ENCODE data around the gene SOCS4. TPM values are rescaled to one million over a fixed set of nuclear protein-coding genes. Genes with fewer than 3 reads are reported as not detected.
A peak's percentile ranks its signal among the peaks of the same experiment; 100 is the strongest.

The SOCS4 gene
- total RNA-seq, 1 donor from 2014 or later, result 23.7 TPM

DNA sequence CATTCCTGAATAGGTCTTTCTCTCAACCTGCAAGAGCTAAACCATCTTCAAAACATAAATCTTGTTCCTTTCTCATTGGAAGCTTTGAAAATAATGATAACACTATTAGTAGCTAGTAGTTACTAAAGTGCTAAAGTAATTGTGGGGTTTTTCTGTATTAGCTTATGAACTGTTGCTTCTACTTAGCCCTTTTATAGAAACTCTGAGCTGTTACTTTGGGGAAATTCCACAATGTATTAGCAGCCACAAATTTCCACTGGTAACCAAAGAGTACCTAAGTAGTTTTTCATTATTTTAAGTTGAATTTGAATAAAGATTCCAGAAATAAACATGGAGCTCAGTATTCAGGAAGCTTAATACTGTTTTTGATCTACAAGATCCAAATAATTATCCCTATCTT is 18.1 kb downstream of the SOCS4 start:
- no peaks in the 10 kb centered on the region for H3K27me3 Mint-ChIP-seq
- peaks cover 8% of the 10 kb centered on the region for H3K36me3 Mint-ChIP-seq (ENCODE audit: insufficient read depth)
- DNase-seq (ENCODE audit: low spot score, unreplicated experiment), result no peak
- no peak overlapping the region for H3K27ac Mint-ChIP-seq
- no peaks in the 10 kb centered on the region for H3K9me3 Mint-ChIP-seq (ENCODE audit: low read depth)
- no peaks in the 10 kb centered on the region for H3K4me1 Mint-ChIP-seq (ENCODE audit: low read depth)
- H3K4me3 Mint-ChIP-seq (ENCODE audit: low read depth), result no peak overlapping the region
- TF ChIP-seq CTCF (IDR thresholded peaks at IDR 0.05; ENCODE audit: unreplicated experiment), result no peak

- Mint-ChIP-seq H3K27ac (no peak overlapping the region), H3K36me3 (ENCODE audit: insufficient read depth) (peaks cover 8% of the 10 kb centered on the region), H3K4me3 (ENCODE audit: low read depth) (no peak overlapping the region), H3K27me3 (no peaks in the 10 kb centered on the region), H3K4me1 (ENCODE audit: low read depth) (peaks cover 6% of the 10 kb centered on the region), H3K9me3 (ENCODE audit: low read depth) (no peaks in the 10 kb centered on the region)
- no peak for DNase-seq (ENCODE audit: low spot score, unreplicated experiment)
- no peak for TF ChIP-seq CTCF (IDR thresholded peaks at IDR 0.05; ENCODE audit: unreplicated experiment)
Measured at GRCh38 chr14:55047301-55048053, 20.4 kb downstream of the SOCS4 start.

DNA sequence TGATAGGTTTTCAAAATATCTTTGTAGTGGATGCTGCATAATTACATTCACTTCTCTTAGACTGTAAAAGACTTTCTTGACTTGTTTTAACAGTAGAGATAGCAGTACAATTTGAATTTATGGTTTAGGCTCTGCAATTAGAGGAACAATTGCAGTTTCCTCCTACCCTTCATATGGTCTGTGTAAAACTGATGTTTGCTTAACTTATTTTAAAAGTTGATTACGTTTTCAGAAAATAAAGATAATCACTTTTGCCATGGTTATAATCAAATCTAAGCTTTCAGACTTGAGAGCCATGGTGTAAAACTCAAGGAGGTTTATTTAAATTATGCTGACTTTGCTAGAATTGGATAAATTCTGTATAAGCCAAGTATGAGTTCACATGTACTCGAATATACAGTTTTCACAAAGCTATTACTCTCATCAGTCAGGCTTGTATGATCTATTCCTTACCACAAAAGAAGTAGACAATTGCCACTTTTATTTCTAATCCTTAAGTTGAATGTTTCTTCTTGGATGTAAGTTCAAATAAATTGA is 21.9 kb downstream of the SOCS4 start:
- Mint-ChIP-seq H3K4me3 (ENCODE audit: low read depth) (no peak overlapping the region), H3K4me1 (ENCODE audit: low read depth) (peaks cover 20% of the 10 kb centered on the region), H3K36me3 (ENCODE audit: insufficient read depth) (peaks cover 8% of the 10 kb centered on the region), H3K27ac (no peak overlapping the region), H3K9me3 (ENCODE audit: low read depth) (no peaks in the 10 kb centered on the region), H3K27me3 (no peaks in the 10 kb centered on the region)
- no peak for DNase-seq (ENCODE audit: low spot score, unreplicated experiment)
- TF ChIP-seq CTCF (IDR thresholded peaks at IDR 0.05; ENCODE audit: unreplicated experiment), result no peak

DNA sequence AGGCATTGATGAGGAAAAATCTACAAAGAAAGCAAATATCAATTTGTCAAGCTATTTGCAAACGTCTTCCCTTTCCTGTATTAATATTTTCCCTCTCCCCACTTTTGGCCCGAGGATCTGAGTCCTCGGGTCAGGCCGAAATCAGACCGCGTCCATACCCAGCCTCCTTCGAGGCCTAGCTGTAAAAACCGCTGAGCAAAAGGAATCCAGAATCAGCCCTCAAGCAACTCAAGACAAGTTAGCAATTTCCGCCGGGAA is 24.1 kb downstream of the SOCS4 start:
- Mint-ChIP-seq H3K27me3 (no peaks in the 10 kb centered on the region), H3K4me1 (ENCODE audit: low read depth) (peaks cover 23% of the 10 kb centered on the region), H3K27ac (peak overlapping the region; percentile 99), H3K9me3 (ENCODE audit: low read depth) (peaks cover 3% of the 10 kb centered on the region), H3K4me3 (ENCODE audit: low read depth) (peak overlapping the region; percentile 95), H3K36me3 (ENCODE audit: insufficient read depth) (peaks cover 15% of the 10 kb centered on the region)
- TF ChIP-seq CTCF (IDR thresholded peaks at IDR 0.05; ENCODE audit: unreplicated experiment), result no peak
- DNase-seq (ENCODE audit: low spot score, unreplicated experiment), result no peak

GRCh38 chr14:55051423-55052268 is 24.6 kb downstream of the SOCS4 start, which contains the start of gene MAPK1IP1L:
TSS of gene MAPK1IP1L (plus strand) at chr14:55051647. CDS start at chr14:55061684, 10,037 bp downstream.
- H3K4me1 Mint-ChIP-seq (ENCODE audit: low read depth), result peaks cover 23% of the 10 kb centered on the region
- TF ChIP-seq CTCF (IDR thresholded peaks at IDR 0.05; ENCODE audit: unreplicated experiment), result peak; percentile 99
- H3K27me3 Mint-ChIP-seq, result no peaks in the 10 kb centered on the region
- peak within 1 kb of the TSS; percentile 99 for H3K27ac Mint-ChIP-seq
- H3K4me3 Mint-ChIP-seq (ENCODE audit: low read depth), result peak within 1 kb of the TSS; percentile 95
- H3K9me3 Mint-ChIP-seq (ENCODE audit: low read depth), result peaks cover 3% of the 10 kb centered on the region
- H3K36me3 Mint-ChIP-seq (ENCODE audit: insufficient read depth), result peaks cover 17% of the 10 kb centered on the region
- DNase-seq (ENCODE audit: low spot score, unreplicated experiment), result peak; percentile 98
